Osteoblast (primary cell): ENCODE measurements around the gene CELF2. TPM values are rescaled to one million over a fixed set of nuclear protein-coding genes. Genes with fewer than 3 reads are reported as not detected.
A peak's percentile ranks its signal among the peaks of the same experiment; 100 is the strongest.

Experiments used
- DNase-seq: peaks from one replicate; pipeline ENCODE4 v3.0.0; 2011; ENCODE audit warnings: low spot score, mixed read lengths; ENCODE audit not compliant: insufficient read length; ENCODE audit errors: missing footprints
- H2AFZ ChIP-seq: 2 replicates; pipeline ENCODE4 v1.6.0; 2011; ENCODE audit warnings: mild to moderate bottlenecking, low read length
- H3K27ac ChIP-seq: 2 replicates; pipeline ENCODE4 v1.5.1; 2011; ENCODE audit warnings: mild to moderate bottlenecking, low read depth, low read length, moderate library complexity
- H3K27me3 ChIP-seq: 2 replicates; pipeline ENCODE4 v1.6.0; 2012; ENCODE audit warnings: mild to moderate bottlenecking, control low read depth, inconsistent platforms, low read length, moderate library complexity; ENCODE audit not compliant: insufficient read depth
- H3K36me3 ChIP-seq: 2 replicates; pipeline ENCODE4 v1.5.1; 2011; ENCODE audit warnings: mild to moderate bottlenecking, low read length, control low read depth, moderate library complexity; ENCODE audit not compliant: insufficient read depth
- H3K4me1 ChIP-seq: 2 replicates; pipeline ENCODE4 v1.5.1; 2011; ENCODE audit warnings: mild to moderate bottlenecking, low read length, control low read depth, moderate library complexity; ENCODE audit not compliant: insufficient read depth
- H3K4me2 ChIP-seq: 2 replicates; pipeline ENCODE4 v1.6.0; 2011; ENCODE audit warnings: mild to moderate bottlenecking, low read length; ENCODE audit not compliant: insufficient read depth
- H3K4me3 ChIP-seq: fragments of 200-600 bp; sonication (generic); 3 replicates; pipeline ENCODE4 v1.5.1; 2012; ENCODE audit warnings: mild to moderate bottlenecking, low read length, inconsistent platforms; ENCODE audit not compliant: insufficient read depth
- H3K79me2 ChIP-seq: 2 replicates; pipeline ENCODE4 v1.6.0; 2012; ENCODE audit warnings: mild to moderate bottlenecking, low read length, control low read depth, inconsistent platforms; ENCODE audit not compliant: insufficient read depth
- H3K9me3 ChIP-seq: 2 replicates; pipeline ENCODE4 v1.5.1; 2011; ENCODE audit warnings: low read depth, low read length, control low read depth
- H4K20me1 ChIP-seq: 2 replicates; pipeline ENCODE4 v1.6.0; 2012; ENCODE audit warnings: mild to moderate bottlenecking, low read length, control low read depth; ENCODE audit not compliant: insufficient read depth
- total RNA-seq: library from RNA; depleted of rRNA; stranded (reverse); fragments of >200 nt; gene quantifications from 2 replicates; pipeline ENCODE4 v1.2.3, GENCODE V29; 2012
- TF ChIP-seq, protein P1 (sequence below): IDR thresholded peaks from 2 replicates; pipeline ENCODE4 v1.5.1; 2011; ENCODE audit warnings: mild to moderate bottlenecking, low read depth, low read length, moderate library complexity; ENCODE audit errors: extremely low read depth

The CELF2 gene
- total RNA-seq, 1 donor, result 7.6 TPM

- TF ChIP-seq, protein P1, sequence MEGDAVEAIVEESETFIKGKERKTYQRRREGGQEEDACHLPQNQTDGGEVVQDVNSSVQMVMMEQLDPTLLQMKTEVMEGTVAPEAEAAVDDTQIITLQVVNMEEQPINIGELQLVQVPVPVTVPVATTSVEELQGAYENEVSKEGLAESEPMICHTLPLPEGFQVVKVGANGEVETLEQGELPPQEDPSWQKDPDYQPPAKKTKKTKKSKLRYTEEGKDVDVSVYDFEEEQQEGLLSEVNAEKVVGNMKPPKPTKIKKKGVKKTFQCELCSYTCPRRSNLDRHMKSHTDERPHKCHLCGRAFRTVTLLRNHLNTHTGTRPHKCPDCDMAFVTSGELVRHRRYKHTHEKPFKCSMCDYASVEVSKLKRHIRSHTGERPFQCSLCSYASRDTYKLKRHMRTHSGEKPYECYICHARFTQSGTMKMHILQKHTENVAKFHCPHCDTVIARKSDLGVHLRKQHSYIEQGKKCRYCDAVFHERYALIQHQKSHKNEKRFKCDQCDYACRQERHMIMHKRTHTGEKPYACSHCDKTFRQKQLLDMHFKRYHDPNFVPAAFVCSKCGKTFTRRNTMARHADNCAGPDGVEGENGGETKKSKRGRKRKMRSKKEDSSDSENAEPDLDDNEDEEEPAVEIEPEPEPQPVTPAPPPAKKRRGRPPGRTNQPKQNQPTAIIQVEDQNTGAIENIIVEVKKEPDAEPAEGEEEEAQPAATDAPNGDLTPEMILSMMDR, result no peak
Observed at GRCh38 chr10:11002916-11003315, 14.8 kb upstream of the CELF2 start.

DNA sequence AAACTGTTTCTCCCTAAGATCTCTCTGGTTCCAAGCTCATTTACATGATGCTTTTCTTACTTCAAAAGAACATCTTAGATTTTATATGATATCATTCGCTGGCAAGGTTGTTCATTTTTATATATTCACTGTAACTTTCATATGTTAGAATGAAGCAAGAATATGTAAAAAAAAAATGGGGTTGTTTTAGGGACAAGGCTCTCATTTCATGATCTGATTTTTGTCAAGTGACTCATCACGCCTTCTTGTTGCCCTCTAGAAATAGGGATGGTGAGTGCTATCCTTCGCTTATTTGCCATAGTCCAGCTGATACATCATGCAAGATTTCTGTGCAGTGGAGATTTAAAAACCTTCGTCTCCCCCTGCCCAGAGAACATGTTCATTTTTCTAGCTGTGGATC lies 14.0 kb upstream of the CELF2 start:
- DNase-seq, result peak; percentile 58
- Histone ChIP-seq H3K4me1 (no peaks in the 10 kb centered on the region), H3K36me3 (no peaks in the 10 kb centered on the region), H4K20me1 (no peaks in the 10 kb centered on the region), H3K4me2 (no peak overlapping the region), H2AFZ (no peak overlapping the region), H3K27me3 (no peaks in the 10 kb centered on the region), H3K79me2 (no peaks in the 10 kb centered on the region), H3K4me3 (no peak overlapping the region), H3K9me3 (no peaks in the 10 kb centered on the region), H3K27ac (no peak overlapping the region)
- TF ChIP-seq, protein P1, result no peak

More at GRCh38 chr10:11002916-11003315, 14.8 kb upstream of the CELF2 start:
- H3K27ac ChIP-seq, result no peak overlapping the region
- DNase-seq, result no peak
- H3K9me3 ChIP-seq, result no peaks in the 10 kb centered on the region
- no peak overlapping the region for H2AFZ ChIP-seq
- no peaks in the 10 kb centered on the region for H3K27me3 ChIP-seq
- no peaks in the 10 kb centered on the region for H4K20me1 ChIP-seq
- no peaks in the 10 kb centered on the region for H3K4me1 ChIP-seq
- H3K79me2 ChIP-seq, result no peaks in the 10 kb centered on the region
- no peak overlapping the region for H3K4me3 ChIP-seq
- no peaks in the 10 kb centered on the region for H3K36me3 ChIP-seq
- H3K4me2 ChIP-seq, result no peak overlapping the region

GRCh38 chr10:11004144-11005077 lies 13.3 kb upstream of the CELF2 start:
- Histone ChIP-seq H3K27ac (no peak overlapping the region), H3K27me3 (no peaks in the 10 kb centered on the region), H3K4me1 (no peaks in the 10 kb centered on the region), H3K4me3 (no peak overlapping the region), H4K20me1 (no peaks in the 10 kb centered on the region), H3K4me2 (no peak overlapping the region), H3K36me3 (no peaks in the 10 kb centered on the region), H3K9me3 (no peaks in the 10 kb centered on the region), H3K79me2 (no peaks in the 10 kb centered on the region), H2AFZ (no peak overlapping the region)
- TF ChIP-seq, protein P1, result no peak
- no peak for DNase-seq

GRCh38 chr10:11005725-11006427 lies 11.8 kb upstream of the CELF2 start:
- Histone ChIP-seq H3K36me3 (no peaks in the 10 kb centered on the region), H3K27ac (no peak overlapping the region), H3K4me3 (no peak overlapping the region), H3K27me3 (no peaks in the 10 kb centered on the region), H3K9me3 (no peaks in the 10 kb centered on the region), H2AFZ (no peak overlapping the region), H3K4me1 (no peaks in the 10 kb centered on the region), H4K20me1 (no peaks in the 10 kb centered on the region), H3K4me2 (no peak overlapping the region), H3K79me2 (no peaks in the 10 kb centered on the region)
- TF ChIP-seq, protein P1, result no peak
- no peak for DNase-seq
